KOPT-K1 (cell line): ENCODE results near the gene CSTB.
A peak's percentile ranks its signal among the peaks of the same experiment; 100 is the strongest.
"Not testable (repeated sequence)": the region's sequence is repeated elsewhere in the genome, so short reads cannot be mapped to it uniquely, and the experiment has no call there.

ENCODE experiments used
- H3K27ac ChIP-seq: fragments of 200-600 bp; sonication (generic); 2 replicates; pipeline ENCODE4 v1.5.1; 2016; ENCODE audit warnings: antibody characterized with exemption, mild to moderate bottlenecking, low read depth, low read length; ENCODE audit not compliant: poor library complexity, severe bottlenecking
- H3K36me3 ChIP-seq: fragments of 200-600 bp; sonication (generic); 2 replicates; pipeline ENCODE4 v1.5.1; 2017; ENCODE audit warnings: antibody characterized with exemption, mild to moderate bottlenecking, low read length, moderate library complexity; ENCODE audit not compliant: insufficient read depth
- H3K9me3 ChIP-seq: fragments of 200-600 bp; sonication (generic); 2 replicates; pipeline ENCODE4 v1.5.1; 2017; ENCODE audit warnings: antibody characterized with exemption, low read length, mild to moderate bottlenecking; ENCODE audit not compliant: insufficient read depth, poor library complexity, severe bottlenecking

Gene CSTB, protein sequence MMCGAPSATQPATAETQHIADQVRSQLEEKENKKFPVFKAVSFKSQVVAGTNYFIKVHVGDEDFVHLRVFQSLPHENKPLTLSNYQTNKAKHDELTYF

DNA sequence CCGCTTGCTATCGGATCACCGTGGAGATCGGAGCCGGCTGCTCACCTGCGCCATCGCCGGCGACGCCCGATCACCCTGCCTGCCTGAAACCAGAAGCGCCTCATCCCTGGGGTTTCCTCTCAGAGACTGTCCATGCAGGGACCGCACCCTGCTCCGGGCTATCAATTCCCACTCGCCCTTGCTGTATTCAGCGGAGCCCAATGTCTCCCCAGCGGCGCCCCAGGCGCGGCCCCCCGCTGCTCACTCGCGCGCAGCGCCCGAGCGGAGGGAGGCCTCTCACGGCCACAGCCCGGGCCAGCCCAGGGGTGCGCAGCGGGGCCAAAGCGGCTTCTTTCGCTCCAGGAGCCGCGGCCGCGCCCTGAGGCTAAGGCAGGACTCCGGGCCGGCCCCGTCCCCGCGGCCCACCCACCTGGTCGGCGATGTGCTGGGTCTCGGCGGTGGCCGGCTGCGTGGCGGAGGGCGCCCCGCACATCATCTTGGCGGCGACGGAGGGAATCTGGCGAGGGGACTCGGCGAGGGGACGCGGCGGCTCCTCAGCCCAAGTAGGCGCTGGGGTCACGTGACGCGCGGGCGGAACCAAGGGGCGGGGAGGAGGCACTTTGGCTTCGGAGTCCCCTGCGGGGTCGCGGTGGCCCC lies at the start of gene CSTB:
TSS of gene CSTB (minus strand) at position 514 of the 636 bp plus-strand sequence. CDS start at position 475, 39 bp downstream.
- Histone ChIP-seq H3K27ac (peak within 1 kb of the TSS; percentile 64), H3K9me3 (no peaks in the 10 kb centered on the region), H3K36me3 (peaks cover 25% of the 10 kb centered on the region; the same call in 1 of the 2 replicates)

DNA sequence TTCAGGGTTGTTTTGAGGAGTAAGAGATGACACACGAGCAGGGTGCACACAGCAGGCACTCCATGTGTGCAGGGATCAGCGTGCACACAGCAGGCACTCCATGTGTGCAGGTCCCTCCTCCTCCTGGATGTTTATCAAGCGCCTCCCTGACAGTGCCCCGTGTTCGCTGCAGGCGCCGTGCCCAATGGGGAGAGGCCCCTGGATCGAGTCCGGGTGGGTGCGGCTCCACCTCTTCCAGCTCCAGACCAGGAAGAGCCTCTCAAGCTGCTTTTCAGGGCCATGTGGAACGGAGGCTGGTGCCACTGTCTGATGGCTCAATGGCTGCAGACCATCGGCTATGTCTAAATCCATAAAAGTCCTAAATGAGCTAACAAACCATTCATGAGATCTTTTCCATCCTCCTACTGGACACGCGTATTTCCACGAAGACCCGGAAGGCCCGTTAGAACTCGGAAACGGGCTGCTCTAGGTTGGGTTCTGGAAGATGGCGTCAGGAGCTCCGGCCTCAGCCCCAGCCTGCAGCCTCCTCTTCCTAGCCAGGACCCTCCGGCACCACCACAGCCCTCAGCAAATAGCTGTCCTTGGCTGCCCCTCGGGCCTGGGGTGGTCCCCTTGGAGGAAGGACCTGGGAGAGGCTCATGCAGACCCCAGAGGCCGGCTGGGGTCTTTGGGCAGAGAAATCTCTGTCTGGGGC lies 49.3 kb upstream of the CSTB start:
- H3K36me3 ChIP-seq, result no peaks in the 10 kb centered on the region
- H3K27ac ChIP-seq, result no peak overlapping the region

DNA sequence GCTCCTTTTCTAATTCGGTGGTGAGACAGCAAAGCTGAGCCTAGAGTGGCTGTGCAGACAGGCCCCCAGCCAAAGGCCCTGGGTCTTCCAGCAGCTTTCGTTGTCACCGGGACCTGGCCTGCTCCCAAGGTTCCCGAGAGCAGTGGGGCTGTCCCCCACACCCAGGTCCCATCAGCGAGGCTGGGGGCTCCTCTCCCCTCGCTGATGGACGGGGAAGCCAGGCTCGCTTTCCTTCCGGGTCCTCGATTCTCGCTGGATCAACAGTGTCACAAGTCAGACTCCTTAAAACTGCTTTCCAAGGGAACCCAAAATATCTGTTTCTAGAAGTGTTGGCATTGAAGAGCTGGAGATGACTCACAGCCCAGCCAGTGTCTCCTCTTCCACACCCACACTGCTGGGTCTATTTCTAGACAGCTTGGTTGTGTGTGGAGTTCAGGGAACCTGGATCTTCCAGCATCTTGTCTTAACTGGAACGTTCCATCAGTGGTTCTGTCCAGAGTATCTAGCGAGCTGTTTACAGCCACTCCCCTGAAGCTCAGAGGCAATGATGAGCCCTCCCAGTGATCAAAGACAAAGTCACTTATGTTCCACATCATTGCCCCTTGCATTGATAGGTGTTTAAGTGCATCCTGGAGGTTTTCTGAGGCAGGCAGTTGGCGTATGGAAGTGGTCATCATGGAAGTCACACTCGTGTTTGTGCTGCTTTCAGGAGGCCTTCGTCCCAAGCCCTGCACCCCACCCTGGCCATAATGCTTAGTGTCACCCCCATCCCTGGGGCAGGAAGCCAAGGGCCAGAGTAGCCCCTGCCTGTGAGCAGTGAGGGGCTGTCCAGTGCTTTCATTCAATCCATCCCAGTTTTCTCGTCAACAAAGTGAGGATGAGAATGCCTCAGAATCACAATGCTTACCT lies 48.5 kb upstream of the CSTB start:
- H3K9me3 ChIP-seq, result no peaks in the 10 kb centered on the region
- H3K36me3 ChIP-seq, result no peaks in the 10 kb centered on the region
- H3K27ac ChIP-seq, result no peak overlapping the region

More for the DNA sequence above, 49.3 kb upstream of the CSTB start:
- H3K9me3 ChIP-seq, result no peaks in the 10 kb centered on the region

DNA sequence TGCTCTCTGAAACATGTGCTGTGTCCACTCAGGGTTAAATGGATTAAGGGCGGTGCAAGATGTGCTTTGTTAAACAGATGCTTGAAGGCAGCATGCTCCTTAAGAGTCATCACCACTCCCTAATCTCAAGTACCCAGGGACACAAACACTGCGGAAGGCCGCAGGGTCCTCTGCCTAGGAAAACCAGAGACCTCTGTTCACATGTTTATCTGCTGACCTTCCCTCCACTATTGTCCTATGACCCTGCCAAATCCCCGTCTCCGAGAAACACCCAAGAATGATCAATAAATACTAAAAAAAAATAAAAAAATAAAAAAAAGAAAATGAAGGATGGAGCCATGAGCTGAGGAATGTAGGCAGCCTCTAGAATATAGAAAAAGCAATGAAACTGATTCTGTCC lies 46.6 kb upstream of the CSTB start:
- not testable (repeated sequence) for H3K9me3 ChIP-seq, H3K27ac ChIP-seq, H3K36me3 ChIP-seq

DNA sequence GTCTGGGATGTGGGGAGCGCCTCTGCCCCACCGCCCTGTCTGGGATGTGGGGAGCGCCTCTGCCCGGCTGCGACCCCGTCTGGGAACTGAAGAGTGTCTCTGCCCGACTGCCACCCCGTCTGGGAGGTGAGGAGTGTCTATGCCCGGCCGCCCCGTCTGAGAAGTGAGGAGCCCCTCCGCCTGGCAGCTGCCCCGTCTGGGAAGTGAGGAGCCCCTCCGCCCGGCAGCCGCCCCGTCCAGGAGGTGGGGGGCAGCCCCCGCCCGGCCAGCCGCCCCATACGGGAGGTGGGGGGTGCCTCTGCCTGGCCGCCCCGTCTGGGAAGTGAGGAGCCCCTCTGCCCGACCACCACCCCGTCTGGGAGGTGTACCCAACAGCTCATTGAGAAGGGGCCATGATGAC lies 46.1 kb upstream of the CSTB start:
- not testable (repeated sequence) for H3K36me3 ChIP-seq, H3K9me3 ChIP-seq, H3K27ac ChIP-seq

DNA sequence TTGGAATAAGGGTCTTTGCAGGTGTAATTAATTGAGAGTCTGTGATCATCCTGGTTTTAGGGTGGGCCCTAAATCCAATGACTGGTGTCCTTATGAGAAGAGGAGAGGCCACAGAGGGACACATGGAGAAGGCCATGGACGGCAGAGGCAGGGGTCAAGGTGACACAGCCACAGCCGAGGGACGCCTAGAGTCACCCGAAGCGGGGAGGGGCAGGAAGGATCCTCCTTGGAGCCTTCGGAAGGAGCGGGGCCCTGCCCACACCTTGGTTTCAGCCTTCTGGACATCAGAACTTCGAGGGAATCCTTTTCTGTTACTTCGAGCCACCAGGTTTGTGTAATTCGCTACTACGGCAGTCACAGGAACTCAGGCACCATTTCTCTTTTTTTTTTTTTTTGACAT lies 44.4 kb upstream of the CSTB start:
- Histone ChIP-seq H3K27ac (no peak overlapping the region), H3K36me3 (no peaks in the 10 kb centered on the region), H3K9me3 (no peaks in the 10 kb centered on the region)

DNA sequence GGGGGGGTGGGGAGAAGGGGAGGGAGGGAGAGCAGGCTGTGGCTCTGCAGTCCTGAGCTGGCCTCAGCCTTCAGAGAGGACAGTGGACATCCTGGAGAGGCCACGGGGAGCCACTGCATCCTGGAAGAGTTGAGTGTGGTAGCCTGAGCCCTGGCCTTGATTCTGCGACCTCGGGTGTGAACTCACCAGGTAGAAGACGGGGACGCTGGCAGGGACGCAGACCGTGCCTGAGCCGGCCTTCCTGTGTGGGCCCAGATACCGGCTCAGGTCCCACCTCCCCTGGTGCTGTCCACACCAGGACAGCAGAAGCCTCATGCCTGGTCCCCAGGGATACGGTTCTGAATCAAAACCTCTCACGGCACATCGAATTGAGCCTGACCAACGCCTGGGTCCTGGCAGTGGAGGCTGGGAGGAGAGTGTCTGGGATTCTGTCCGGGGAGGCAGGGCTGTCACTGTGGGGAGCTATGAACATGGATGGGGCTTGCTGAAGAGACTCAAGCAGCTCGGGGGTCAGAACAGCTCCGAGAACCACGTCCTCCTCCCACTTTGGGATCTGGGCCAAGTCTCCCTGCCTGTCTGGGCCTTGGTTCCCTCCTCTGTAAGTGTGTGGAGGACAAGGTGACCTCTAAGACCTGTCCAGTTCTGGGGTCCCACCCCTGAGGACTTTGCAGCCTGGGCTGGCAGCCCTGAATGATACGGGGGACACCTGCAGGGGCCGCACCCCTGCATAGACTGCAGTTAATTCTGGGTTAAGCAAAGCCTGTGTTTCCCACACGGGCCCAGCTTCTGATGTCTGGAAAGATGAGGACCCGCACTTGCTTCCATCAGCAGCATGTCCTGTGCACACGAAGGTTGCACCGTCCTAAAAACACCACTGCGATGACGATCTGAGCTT lies 43.6 kb upstream of the CSTB start:
- Histone ChIP-seq H3K36me3 (no peaks in the 10 kb centered on the region), H3K27ac (no peak overlapping the region), H3K9me3 (no peaks in the 10 kb centered on the region)

DNA sequence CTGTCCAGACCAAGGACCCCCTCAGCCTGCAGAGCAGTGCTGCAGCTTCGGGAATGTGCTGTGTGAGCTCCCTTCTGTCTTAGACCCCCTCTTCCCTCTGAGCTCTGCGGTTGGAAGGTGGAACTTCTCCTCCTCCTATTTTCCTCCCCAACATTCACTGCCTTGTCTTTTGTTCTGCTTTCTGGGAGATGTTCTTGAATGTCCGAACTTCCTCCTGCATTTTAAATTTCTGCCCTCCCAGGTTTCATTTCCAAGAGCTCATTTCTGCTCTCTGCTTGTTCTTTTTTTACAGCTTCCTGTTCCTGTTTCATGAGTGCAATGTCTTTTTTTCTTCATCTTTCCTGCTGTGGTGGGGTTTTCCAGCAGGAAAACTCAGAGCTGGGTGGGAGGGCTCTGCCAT lies 42.6 kb upstream of the CSTB start:
- H3K36me3 ChIP-seq, result no peaks in the 10 kb centered on the region
- no peaks in the 10 kb centered on the region for H3K9me3 ChIP-seq
- no peak overlapping the region for H3K27ac ChIP-seq

DNA sequence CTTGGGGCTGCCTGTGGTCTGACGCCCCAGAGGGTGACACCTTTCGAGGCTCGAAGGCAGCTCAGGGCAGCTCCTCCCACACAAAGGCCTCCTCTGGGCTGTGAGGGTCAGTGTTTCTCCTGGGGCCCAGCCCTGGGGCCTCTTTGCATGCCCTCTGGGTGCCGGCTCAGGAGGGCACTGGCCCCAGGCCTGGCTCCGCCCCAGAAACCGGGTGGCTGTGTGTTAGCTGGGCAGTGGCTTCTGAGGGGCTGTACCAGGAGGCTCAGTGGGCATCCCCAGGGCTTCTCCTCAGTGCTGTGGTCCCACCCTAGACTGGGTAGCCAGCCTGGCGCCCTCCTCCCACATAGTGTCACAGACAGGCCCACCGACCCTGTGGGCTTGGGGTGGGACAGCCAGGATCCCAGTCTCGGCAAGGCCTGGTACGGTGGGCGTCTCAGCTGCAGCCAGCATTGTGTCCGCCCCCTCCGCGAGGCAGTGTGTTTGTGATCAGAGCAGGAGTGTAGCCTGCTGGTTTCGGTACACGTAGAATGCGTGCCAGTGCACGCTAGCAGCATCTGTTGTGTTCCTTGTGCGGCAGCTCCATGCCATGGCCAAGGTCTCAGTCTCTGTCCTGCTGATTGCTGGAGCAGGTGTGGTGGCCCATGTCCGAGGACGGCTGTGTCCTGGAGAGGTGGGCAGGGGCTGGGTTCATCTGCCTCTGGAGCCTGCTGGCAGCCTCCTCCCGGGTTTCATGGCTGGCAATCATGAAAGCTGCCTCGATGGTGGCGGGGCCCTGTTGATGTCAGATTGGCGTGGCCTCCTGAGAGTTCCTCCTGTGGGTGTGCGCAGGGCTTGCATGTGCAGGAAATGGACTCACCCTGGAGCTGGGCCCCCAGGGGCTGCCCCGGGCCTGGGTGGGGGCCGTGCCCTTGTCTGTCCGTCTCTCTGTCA lies 41.3 kb upstream of the CSTB start:
- H3K27ac ChIP-seq, result no peak overlapping the region
- H3K9me3 ChIP-seq, result no peaks in the 10 kb centered on the region
- no peaks in the 10 kb centered on the region for H3K36me3 ChIP-seq

DNA sequence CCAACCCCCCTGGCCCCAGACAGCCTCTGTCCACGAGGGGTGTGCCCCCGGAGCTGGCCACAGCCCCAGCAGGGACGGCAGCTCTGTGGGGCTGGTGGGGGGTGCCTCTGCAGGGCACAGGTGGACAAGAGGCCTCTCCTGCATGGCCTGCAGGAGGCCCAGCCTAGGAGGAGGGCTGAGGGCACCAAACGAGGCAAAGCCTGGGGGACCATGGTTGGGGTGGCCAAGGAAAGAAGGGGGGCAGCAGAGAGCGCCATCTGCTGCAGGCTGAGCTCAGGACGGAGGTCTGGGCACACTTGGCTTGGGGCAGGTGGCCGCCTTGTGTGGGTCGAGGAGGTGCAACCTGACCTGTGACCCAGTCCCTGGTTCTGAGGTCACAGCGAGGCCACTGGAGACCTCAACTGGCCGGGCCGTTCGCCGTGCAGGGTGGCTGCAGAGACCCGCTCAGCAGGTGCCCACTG lies 40.5 kb upstream of the CSTB start:
- H3K27ac ChIP-seq, result no peak overlapping the region
- H3K36me3 ChIP-seq, result no peaks in the 10 kb centered on the region
- H3K9me3 ChIP-seq, result no peaks in the 10 kb centered on the region

DNA sequence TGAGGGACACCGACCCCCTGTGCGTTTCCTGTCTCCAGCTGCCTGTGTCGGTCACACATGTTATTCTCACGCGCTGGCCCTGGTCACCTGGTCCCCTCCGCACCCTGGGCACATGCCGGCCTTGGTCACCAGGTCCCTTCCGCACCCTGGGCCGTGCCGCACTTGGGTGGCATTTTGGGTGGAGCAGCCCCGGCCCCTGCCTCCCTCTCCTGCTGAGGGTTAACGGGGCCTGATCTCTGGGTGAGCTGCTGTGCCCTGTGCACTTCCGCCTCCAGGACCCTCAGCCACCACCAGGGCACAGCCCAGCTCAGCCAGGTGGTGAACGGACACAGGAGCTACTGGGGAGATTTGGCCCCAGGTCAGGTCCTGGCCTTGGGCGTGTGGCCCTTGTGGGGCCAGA lies 39.9 kb upstream of the CSTB start:
- no peaks in the 10 kb centered on the region for H3K36me3 ChIP-seq
- no peak overlapping the region for H3K27ac ChIP-seq
- H3K9me3 ChIP-seq, result no peaks in the 10 kb centered on the region

DNA sequence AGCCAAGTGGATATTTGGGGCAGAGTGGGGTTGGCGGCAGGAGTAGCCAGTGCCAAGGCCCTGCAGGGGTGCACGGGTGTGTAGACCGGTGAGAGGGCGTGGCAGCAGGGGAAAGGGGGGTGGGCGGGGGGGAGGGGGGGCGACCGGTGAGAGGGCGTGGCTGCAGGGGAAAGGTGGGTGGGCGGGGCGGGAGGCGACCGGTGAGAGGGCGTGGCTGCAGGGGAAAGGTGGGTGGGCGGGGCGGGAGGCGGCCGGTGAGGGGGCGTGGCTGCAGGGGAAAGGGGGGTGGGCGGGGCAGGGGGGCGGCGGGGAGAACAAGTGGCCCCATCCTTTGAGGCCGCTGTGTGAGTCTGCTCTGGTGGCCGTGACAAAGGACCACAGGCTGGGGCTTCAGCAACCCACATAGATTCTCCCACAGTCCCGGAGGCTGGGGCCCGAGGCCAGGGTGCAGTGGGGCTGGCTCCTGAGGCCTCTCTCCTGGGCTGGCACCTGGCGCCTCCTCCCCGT lies 39.1 kb upstream of the CSTB start:
- H3K36me3 ChIP-seq, result no peaks in the 10 kb centered on the region
- no peaks in the 10 kb centered on the region for H3K9me3 ChIP-seq
- no peak overlapping the region for H3K27ac ChIP-seq
